Endothelial cell (in vitro differentiated cells): Measurements from ENCODE around the gene DYSF. TPM values are rescaled to one million over a fixed set of nuclear protein-coding genes. Genes with fewer than 3 reads are reported as not detected.
A peak's percentile ranks its signal among the peaks of the same experiment; 100 is the strongest.

ENCODE experiments used
- DNase-seq: peaks from one replicate; pipeline ENCODE4 v3.0.0; 2021; ENCODE audit warnings: low spot score
- H3K27ac Mint-ChIP-seq: one replicate; pipeline ENCODE4 v1.8.0; 2021; ENCODE audit warnings: mixed read lengths, inconsistent platforms; ENCODE audit not compliant: unreplicated experiment
- H3K27me3 Mint-ChIP-seq: one replicate; pipeline ENCODE4 v1.8.0; 2021; ENCODE audit warnings: mild to moderate bottlenecking, moderate library complexity, mixed read lengths, inconsistent platforms; ENCODE audit not compliant: unreplicated experiment
- H3K36me3 Mint-ChIP-seq: one replicate; pipeline ENCODE4 v1.8.0; 2021; ENCODE audit warnings: mild to moderate bottlenecking, low read depth, mixed read lengths, inconsistent platforms; ENCODE audit not compliant: unreplicated experiment
- H3K4me1 Mint-ChIP-seq: one replicate; pipeline ENCODE4 v1.8.0; 2021; ENCODE audit warnings: mild to moderate bottlenecking, mixed read lengths, inconsistent platforms; ENCODE audit not compliant: unreplicated experiment
- H3K4me3 Mint-ChIP-seq: one replicate; pipeline ENCODE4 v1.8.0; 2021; ENCODE audit warnings: mild to moderate bottlenecking, mixed read lengths, inconsistent platforms; ENCODE audit not compliant: unreplicated experiment
- H3K9me3 Mint-ChIP-seq: one replicate; pipeline ENCODE4 v1.8.0; 2021; ENCODE audit warnings: mixed read lengths, inconsistent platforms; ENCODE audit not compliant: unreplicated experiment
- CTCF ChIP-seq: fragments of 200-600 bp; sonication (generic); IDR thresholded peaks from one replicate; pipeline ENCODE4 v1.5.0; 2021; ENCODE audit warnings: antibody characterized with exemption; ENCODE audit not compliant: unreplicated experiment
- total RNA-seq: library from RNA; stranded (reverse); fragmentation: NEBNext Ultra II Directional; extraction: Animal tissue kit (Norgen Biotek cat#: 25700); gene quantifications from one replicate; pipeline ENCODE4 v1.2.1, GENCODE V29; 2021; ENCODE audit not compliant: unreplicated experiment

DYSF gene
- total RNA-seq, 1 donor from 2014 or later, result 566 TPM

GRCh38 chr2:71477231-71477691 is 23.9 kb downstream of the DYSF start:
- peak overlapping the region; percentile 65 for H3K27ac Mint-ChIP-seq
- no peaks in the 10 kb centered on the region for H3K9me3 Mint-ChIP-seq
- peaks cover 19% of the 10 kb centered on the region for H3K27me3 Mint-ChIP-seq
- H3K36me3 Mint-ChIP-seq, result peaks cover 67% of the 10 kb centered on the region
- no peak for TF ChIP-seq CTCF
- peak overlapping the region; percentile 73 for H3K4me3 Mint-ChIP-seq
- no peak for DNase-seq
- peaks cover 70% of the 10 kb centered on the region for H3K4me1 Mint-ChIP-seq

GRCh38 chr2:71478806-71479205 is 25.4 kb downstream of the DYSF start:
- DNase-seq, result no peak
- TF ChIP-seq CTCF, result no peak
- H3K4me1 Mint-ChIP-seq, result peaks cover 72% of the 10 kb centered on the region
- H3K9me3 Mint-ChIP-seq, result no peaks in the 10 kb centered on the region
- peaks cover 16% of the 10 kb centered on the region for H3K27me3 Mint-ChIP-seq
- no peak overlapping the region for H3K27ac Mint-ChIP-seq
- H3K36me3 Mint-ChIP-seq, result peaks cover 69% of the 10 kb centered on the region
- no peak overlapping the region for H3K4me3 Mint-ChIP-seq

- H3K27ac Mint-ChIP-seq, result peak overlapping the region; percentile 53
- peak overlapping the region; percentile 70 for H3K4me3 Mint-ChIP-seq
- no peak for TF ChIP-seq CTCF
- H3K27me3 Mint-ChIP-seq, result peaks cover 16% of the 10 kb centered on the region
- no peaks in the 10 kb centered on the region for H3K9me3 Mint-ChIP-seq
- DNase-seq, result no peak
- peaks cover 71% of the 10 kb centered on the region for H3K4me1 Mint-ChIP-seq
- H3K36me3 Mint-ChIP-seq, result peaks cover 67% of the 10 kb centered on the region
These were observed 25.9 kb downstream of the DYSF start for GRCh38 chr2:71479261-71479660.

DNA sequence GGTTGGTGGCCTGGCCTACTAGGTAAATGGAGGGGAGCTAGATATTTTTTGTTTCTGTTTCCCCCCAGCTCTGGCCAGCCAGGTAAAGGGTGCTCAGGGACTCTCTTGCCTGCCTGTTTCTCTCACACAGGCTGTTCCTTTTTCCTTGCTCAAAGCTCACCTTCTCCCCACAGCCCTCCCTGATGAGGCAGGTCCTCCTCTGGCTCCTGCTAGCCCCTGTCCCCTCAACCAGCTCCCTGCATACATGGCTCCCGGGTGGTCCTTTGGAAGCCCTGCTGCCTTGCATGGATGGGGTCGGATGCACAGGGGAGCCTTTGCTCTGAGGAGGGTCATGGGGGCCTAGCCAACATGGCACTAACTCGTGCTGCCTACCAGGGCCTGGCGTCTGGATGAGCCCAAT is 27.8 kb downstream of the DYSF start:
- Mint-ChIP-seq H3K4me1 (peaks cover 76% of the 10 kb centered on the region), H3K36me3 (peaks cover 70% of the 10 kb centered on the region), H3K4me3 (no peak overlapping the region), H3K27ac (no peak overlapping the region), H3K9me3 (no peaks in the 10 kb centered on the region), H3K27me3 (peaks cover 19% of the 10 kb centered on the region)
- no peak for DNase-seq
- no peak for TF ChIP-seq CTCF

DNA sequence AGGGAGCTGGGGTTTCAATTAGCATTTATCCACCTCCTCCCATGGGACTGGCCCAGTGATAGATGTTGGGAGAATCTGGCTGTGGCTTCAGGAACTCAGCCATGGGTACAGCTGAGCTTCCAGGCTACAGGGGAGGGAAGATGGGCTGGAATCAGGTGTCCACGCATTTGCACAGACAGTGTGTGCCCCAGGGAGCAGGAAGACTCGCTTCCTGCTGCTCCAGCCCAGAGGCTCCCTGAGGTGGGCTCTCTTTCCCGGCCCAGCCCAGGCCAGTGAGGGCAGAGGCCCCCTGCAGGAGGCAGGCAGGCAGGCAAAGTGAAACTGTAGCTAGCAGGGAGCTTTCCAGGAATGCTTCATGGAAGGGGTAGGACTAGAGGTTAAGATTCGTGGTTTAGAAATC is 28.7 kb downstream of the DYSF start:
- TF ChIP-seq CTCF, result no peak
- DNase-seq, result no peak
- peaks cover 19% of the 10 kb centered on the region for H3K27me3 Mint-ChIP-seq
- no peaks in the 10 kb centered on the region for H3K9me3 Mint-ChIP-seq
- H3K27ac Mint-ChIP-seq, result peak overlapping the region; percentile 52
- H3K4me1 Mint-ChIP-seq, result peaks cover 82% of the 10 kb centered on the region
- peaks cover 67% of the 10 kb centered on the region for H3K36me3 Mint-ChIP-seq
- peak overlapping the region; percentile 37 for H3K4me3 Mint-ChIP-seq
